A673 (cell line): ENCODE data around the gene F11R. TPM values are rescaled to one million over a fixed set of nuclear protein-coding genes. Genes with fewer than 3 reads are reported as not detected.
A peak's percentile ranks its signal among the peaks of the same experiment; 100 is the strongest.

ENCODE experiments used
- BruUV-seq: library from RNA; stranded (reverse); fragments of 400-500 nt; replicated peaks from 2 replicates; lab custom pipeline; 2021; lab: Mats Ljungman, UMichigan
- CTCF ChIA-PET: fragments of 300-600 bp; sonication (Branson Sonifier 250); formaldehyde crosslinking; loops from one replicate; lab custom pipeline; 2022; ENCODE audit warnings: antibody characterized with exemption; lab: Charles Lee
- POLR2A ChIA-PET: fragments of 300-600 bp; sonication (Branson Sonifier 250); formaldehyde crosslinking; loops from one replicate; lab custom pipeline; 2022; ENCODE audit warnings: antibody characterized with exemption; ENCODE audit not compliant: low non-redundant PET; lab: Charles Lee
- DNase-seq: peaks from one replicate; pipeline ENCODE4 v3.0.0-alpha.2; 2015; ENCODE audit warnings: low spot score
- H3K27ac ChIP-seq: fragments of 200-600 bp; sonication (generic); 2 replicates; pipeline ENCODE4 v1.5.1; 2016; ENCODE audit warnings: mixed run types, low read depth, mild to moderate bottlenecking, mixed read lengths, antibody characterized with exemption, low read length; ENCODE audit not compliant: poor library complexity, severe bottlenecking
- H3K27me3 ChIP-seq: fragments of 200-600 bp; sonication (generic); replicated peaks from 2 replicates; pipeline ENCODE4 v1.6.1; 2017; ENCODE audit warnings: mixed run types, low read depth, mild to moderate bottlenecking, mixed read lengths, antibody characterized with exemption, low read length; ENCODE audit not compliant: insufficient read depth, poor library complexity
- H3K36me3 ChIP-seq: fragments of 200-600 bp; sonication (generic); 2 replicates; pipeline ENCODE4 v1.6.1; 2016; ENCODE audit warnings: mixed run types, mild to moderate bottlenecking, mixed read lengths, antibody characterized with exemption, low read length; ENCODE audit not compliant: insufficient read depth, poor library complexity, severe bottlenecking
- H3K4me1 ChIP-seq: fragments of 200-600 bp; sonication (generic); 2 replicates; pipeline ENCODE4 v1.6.1; 2017; ENCODE audit warnings: mixed run types, mild to moderate bottlenecking, mixed read lengths, antibody characterized with exemption, low read length; ENCODE audit not compliant: insufficient read depth, poor library complexity, severe bottlenecking
- H3K4me3 ChIP-seq: fragments of 200-600 bp; sonication (generic); 2 replicates; pipeline ENCODE4 v1.5.1; 2016; ENCODE audit warnings: low read depth, mixed run types, mild to moderate bottlenecking, mixed read lengths, low read length; ENCODE audit not compliant: poor library complexity, severe bottlenecking
- H3K9me3 ChIP-seq: fragments of 200-600 bp; sonication (generic); 2 replicates; pipeline ENCODE4 v1.6.1; 2016; ENCODE audit warnings: mixed run types, low read depth, mild to moderate bottlenecking, mixed read lengths, antibody characterized with exemption, low read length; ENCODE audit not compliant: poor library complexity, severe bottlenecking
- CTCF ChIP-seq: fragments of 300-800, 200-600 bp; sonication (generic); conservative IDR thresholded peaks from 2 replicates; pipeline ENCODE4 v1.5.1; 2017; ENCODE audit warnings: low read depth, mild to moderate bottlenecking, antibody characterized with exemption, low read length, moderate library complexity, mixed read lengths
- EZH2 ChIP-seq: fragments of 200-600 bp; sonication (generic); IDR thresholded peaks from 2 replicates; pipeline ENCODE4 v1.6.1; 2017; ENCODE audit warnings: borderline replicate concordance, low read depth, mild to moderate bottlenecking, mixed read lengths, antibody characterized with exemption, low read length; ENCODE audit not compliant: poor library complexity, severe bottlenecking
- intact Hi-C: fragments of 100-400 bp; cut with micrococcal nuclease; formaldehyde crosslinking; loops from one replicate; pipeline ENCODE4 v1.10.0; 2022; ENCODE audit not compliant: unreplicated experiment
- total RNA-seq: library from RNA; stranded (reverse); gene quantifications from 2 replicates; pipeline ENCODE4 v1.2.3, GENCODE V29; 2021

The F11R gene
- total RNA-seq, 1 experiment from 2014 or later: 2.3 TPM

GRCh38 chr1:160961419-160961818, 59.5 kb downstream of the F11R start:
- H3K4me3 ChIP-seq: no peak overlapping the region
- ChIA-PET CTCF (no interaction called here), POLR2A (no interaction called here)
- no peaks in the 10 kb centered on the region for H3K36me3 ChIP-seq
- intact Hi-C loops: no loop called here
- TF ChIP-seq EZH2 (no peak), CTCF (no peak)
- H3K4me1 ChIP-seq: no peaks in the 10 kb centered on the region
- no peaks in the 10 kb centered on the region for H3K9me3 ChIP-seq
- no peak overlapping the region for H3K27ac ChIP-seq
- no TSS peak for BruUV-seq
- peaks cover 3% of the 10 kb centered on the region for H3K27me3 ChIP-seq
- DNase-seq: no peak

DNA sequence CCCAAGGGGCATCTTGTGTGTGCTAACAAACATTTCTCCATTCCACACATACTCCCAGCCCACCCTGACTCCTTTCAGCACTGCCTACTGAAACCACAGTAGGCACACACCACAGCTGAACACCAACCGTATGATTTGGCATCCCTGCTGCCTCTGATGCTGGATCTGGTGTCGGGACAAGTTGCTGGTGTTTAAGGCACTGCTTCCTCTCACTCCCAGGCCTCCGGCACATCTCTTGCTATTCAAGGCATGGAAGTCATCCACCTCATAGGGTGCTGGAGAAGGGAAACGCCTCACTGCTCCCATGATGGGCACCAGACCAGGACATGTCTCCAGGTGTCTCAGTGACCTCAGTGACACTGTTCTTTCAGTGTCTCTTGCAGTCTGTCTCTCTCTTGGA, 64.0 kb downstream of the F11R start:
- Histone ChIP-seq H3K36me3 (no peaks in the 10 kb centered on the region), H3K27ac (no peak overlapping the region), H3K4me1 (no peaks in the 10 kb centered on the region), H3K4me3 (no peak overlapping the region), H3K27me3 (peaks cover 3% of the 10 kb centered on the region), H3K9me3 (no peaks in the 10 kb centered on the region)
- no peak for DNase-seq
- CTCF ChIA-PET: no interaction called here
- POLR2A ChIA-PET: no interaction called here
- intact Hi-C loops: no loop called here
- TF ChIP-seq CTCF: no peak
- TF ChIP-seq EZH2: no peak
- BruUV-seq: no TSS peak

DNA sequence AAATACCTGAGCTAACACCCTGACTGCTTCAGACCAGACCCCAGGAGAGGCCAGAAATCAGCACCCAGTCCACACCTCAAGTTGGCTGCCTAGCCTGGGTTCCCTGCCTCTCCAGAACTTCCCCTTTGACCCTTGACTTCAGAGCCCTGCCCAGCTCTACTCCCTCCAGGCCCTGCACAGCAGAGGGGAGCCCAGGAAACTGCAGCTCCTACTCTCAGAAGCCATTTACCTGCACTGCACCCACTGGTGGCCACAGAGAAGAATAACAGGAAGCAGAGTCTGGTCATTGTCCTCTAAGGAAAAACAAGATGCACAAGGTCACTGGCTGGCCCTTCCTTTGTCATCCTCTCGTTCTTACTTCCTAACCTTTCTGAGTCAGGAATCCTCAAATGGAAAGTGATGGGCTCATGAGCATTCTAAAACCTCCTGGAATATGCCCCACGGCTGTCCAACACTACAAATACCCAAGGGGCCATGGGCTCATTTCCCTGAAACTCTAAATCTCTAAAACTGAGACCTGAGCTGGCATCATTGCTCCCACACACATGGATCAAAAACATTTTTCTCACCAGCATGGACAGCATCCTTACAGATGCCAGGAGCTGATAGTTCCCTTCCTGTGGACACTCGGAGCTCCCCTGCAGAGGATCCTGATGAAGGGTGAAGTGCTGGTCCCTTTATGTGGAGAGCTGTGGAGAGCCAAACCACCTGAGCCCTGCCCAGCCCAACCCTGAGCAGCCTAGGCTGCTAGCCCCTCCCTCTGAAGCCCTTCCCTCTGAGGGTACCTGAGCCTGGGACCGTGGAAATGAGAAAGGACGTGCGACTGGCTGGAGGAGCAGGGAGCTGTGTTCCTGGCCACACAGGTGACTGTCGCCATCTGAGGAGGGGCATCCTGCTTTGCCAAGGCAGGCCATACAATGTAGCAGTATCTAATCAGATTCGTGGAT, 66.5 kb downstream of the F11R start, which contains the start of gene ITLN2:
Gene ITLN2 (minus strand): TSS at position 652 of the 947 bp plus-strand sequence. CDS start 68 bp downstream, at position 584.
- Histone ChIP-seq H3K36me3 (no peaks in the 10 kb centered on the region), H3K4me1 (no peaks in the 10 kb centered on the region), H3K27me3 (peaks cover 3% of the 10 kb centered on the region), H3K4me3 (no peak within 1 kb of the TSS), H3K27ac (no peak within 1 kb of the TSS), H3K9me3 (no peaks in the 10 kb centered on the region)
- no TSS peak for BruUV-seq
- intact Hi-C loops: loop anchor here (5.0 kb wide), 1 partner anchor 227 kb away; no protein-coding TSS in a partner anchor
- POLR2A ChIA-PET: no interaction called here
- TF ChIP-seq CTCF: peak; percentile 63
- no peak for TF ChIP-seq EZH2
- CTCF ChIA-PET: interaction anchor here (0.6 to 1.0 kb wide), 5 partner anchors 43 to 337 kb away, joined by 3 to 4 read pairs (median 4); no protein-coding TSS in a partner anchor
- DNase-seq: peak; percentile 46
